H54 (cell line): ENCODE measurements around the gene KRT28.

Experiments used
- DNase-seq: peaks from one replicate; pipeline ENCODE4 v3.0.0; 2011; ENCODE audit warnings: low spot score, mixed read lengths; ENCODE audit not compliant: insufficient read length
- FAIRE-seq: peaks from 3 replicates; lab custom pipeline; 2011; peaks lifted over from hg19 to GRCh38; lab: Jason Lieb, UNC
- POLR2A ChIP-seq: IDR thresholded peaks from 2 replicates; pipeline ENCODE4 v1.6.1; 2011; ENCODE audit warnings: low read depth, mild to moderate bottlenecking, low read length

The KRT28 gene

DNA sequence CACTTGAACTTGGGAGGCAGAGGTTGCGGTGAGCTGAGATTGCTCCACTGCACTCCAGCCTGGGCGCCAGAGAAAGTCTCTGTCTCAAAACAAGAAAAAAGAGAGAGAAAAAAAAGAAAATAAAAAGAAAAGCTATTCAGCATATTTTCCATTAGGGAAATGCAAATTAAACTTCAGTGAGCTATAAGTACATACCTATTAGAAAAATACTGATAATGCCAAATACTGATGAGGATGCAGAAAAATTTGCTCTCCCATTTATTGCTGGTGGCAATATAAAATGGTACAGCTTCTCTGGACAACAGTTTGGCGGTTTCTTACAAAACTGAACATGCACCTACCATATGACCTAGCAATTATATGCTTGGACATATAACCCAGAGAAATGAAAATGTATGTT, 12.9 kb upstream of the KRT28 start:
- TF ChIP-seq POLR2A: no peak
- no peak for DNase-seq
- FAIRE-seq: no peak

DNA sequence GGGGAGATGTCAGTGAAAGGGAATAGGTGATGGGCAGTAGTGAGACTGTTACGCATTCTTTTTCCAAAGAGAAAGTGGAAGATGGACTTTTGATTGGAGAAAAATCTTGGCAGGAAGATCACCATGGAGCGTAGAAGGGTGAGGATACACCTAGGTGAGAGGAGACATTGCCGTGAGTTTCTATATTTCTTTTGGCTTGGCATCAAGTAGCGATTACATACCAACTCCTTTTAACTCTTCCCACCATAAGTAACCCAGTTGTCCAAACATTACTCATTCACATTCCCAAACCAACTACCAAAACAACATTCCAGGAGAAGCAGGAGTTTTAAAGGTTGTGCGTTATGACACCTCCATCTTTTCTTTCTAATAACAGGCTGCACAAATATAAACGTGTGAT, 10.7 kb upstream of the KRT28 start:
- DNase-seq (peak; percentile 24), FAIRE-seq (peak; percentile 43)
- TF ChIP-seq POLR2A: no peak

DNA sequence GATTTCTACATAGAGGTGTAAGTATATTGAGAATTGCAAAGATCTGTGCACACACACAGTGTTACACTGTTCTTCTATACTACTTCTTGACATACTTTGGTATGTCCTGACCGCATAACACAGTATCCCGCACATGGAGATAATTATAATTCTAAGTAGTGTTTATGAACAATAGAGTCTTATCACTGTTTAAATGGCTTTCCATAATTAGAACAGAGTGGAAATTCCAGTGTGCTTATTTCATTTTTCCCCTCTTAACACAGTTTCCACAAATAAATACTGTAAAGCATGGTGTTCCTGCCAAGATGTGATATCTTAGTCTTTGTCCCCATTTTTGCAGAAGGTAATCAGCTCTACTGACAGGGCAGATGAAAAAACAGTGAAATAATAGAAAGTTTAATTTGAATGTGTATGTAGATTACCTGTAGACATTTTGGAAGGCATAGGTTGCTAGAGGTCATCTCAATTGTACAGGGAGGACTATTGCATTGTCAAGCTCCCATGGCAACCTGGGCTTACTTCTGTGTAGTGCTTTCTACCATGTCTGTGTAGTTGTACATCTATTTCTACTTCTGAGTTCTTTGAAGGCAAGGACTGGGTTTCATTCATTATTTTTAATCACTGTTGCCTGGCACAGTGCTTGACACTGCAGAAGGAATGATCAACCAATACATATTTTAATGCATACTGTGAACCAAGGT, 10.1 kb upstream of the KRT28 start:
- no peak for FAIRE-seq
- DNase-seq: no peak
- TF ChIP-seq POLR2A: no peak

DNA sequence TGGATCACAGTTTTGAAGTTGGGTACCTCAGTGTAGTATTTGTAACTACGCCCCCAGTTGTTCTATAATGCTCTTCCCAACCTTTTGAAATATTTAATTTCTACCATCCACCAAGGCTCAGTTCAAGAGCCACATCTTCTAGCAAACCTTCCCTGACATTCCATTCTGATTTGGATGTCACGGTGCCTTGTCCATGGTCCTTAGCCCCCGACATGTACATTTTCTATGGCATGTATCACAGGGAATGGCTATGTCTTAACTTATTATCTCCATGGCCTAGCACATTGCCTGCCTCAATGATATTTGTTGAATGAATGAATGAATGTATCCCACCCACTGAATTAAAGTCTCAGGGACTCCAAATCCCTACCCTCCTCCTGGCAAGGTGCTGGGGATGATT, 6.4 kb upstream of the KRT28 start:
- DNase-seq (no peak), FAIRE-seq (no peak)
- TF ChIP-seq POLR2A: no peak

DNA sequence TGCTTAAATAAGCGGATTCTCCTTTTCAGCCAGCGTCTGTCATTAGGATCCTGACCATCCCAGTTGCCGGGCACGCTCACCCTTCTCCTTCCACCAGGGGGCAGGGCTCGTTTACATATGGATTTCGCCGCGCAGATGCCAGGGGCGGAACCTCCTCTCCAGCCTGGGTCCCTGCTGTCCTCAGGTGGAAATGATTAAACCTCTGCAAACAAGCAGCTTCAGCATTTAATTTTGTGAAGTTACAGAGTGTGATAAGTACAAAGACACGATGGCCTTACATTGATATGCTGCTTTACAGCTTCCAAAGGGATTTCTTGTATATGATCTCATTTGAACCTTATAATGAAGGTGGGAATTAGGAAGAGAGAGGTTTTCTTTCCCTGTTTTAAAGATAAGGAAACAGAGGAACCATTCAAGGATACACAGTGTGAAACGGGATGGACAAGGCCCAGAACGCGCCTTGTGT, 3.9 kb upstream of the KRT28 start:
- FAIRE-seq: peak; percentile 64
- TF ChIP-seq POLR2A: no peak
- peak; percentile 73 for DNase-seq

DNA sequence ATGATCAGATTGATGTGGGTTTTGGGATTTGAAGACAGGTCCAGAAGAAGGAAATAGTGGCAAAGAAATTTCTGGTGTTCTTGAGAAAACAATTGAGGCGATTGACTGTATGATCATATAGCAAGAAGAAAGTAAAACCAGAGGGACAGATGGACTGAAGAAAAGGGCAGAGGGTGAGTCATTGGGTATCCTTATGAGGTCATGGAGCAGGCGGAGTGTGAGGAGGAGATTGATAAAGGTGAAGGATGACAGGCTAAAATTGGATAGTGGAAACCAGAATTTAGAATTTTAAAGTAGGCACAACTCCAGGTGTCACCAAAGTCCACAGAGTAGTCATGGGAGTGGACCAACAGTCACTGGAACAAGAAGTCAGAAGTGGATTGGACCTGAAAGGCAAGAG, 1.4 kb upstream of the KRT28 start:
- TF ChIP-seq POLR2A: no peak
- DNase-seq (no peak), FAIRE-seq (no peak)

DNA sequence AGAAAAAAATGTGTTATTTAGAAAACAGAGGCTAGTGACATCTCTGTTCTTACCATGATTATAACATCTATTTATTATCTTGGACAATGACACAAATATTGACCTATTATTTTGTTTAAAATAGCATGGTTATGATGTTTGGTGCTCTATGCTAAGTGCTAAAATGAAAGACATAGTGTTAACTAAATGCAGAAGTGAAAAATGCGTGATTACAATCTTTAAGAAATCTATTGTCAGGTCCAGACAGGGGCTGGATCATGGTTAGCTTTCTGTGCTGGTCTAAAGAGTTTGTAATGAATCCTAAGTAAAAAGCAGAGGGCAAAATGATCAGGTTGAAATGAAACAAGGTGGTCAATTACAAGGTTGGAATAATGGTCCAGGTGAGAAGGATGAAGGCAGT, 622 bp upstream of the KRT28 start:
- FAIRE-seq (no peak), DNase-seq (no peak)
- TF ChIP-seq POLR2A: no peak

DNA sequence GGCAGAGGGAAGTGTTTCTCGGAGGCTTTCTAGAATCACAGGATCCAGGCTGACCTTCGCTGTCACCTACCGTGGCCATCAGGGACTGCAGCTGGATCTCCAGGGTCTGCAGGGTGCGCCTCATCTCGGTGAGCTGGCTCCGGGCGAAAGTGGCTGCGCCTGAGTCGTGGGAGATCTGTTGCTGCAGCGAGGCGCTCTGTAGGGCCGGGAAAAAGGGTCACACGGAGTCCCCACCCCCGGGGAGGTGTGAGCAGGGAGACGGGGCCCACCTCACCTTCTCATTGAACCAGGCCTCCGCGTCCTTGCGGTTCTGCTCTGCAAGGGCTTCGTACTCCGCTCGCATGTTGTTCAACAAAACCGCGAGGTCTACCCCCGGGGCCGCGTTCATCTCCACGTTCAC, 2.9 kb downstream of the KRT28 start:
- FAIRE-seq (no peak), DNase-seq (no peak)

DNA sequence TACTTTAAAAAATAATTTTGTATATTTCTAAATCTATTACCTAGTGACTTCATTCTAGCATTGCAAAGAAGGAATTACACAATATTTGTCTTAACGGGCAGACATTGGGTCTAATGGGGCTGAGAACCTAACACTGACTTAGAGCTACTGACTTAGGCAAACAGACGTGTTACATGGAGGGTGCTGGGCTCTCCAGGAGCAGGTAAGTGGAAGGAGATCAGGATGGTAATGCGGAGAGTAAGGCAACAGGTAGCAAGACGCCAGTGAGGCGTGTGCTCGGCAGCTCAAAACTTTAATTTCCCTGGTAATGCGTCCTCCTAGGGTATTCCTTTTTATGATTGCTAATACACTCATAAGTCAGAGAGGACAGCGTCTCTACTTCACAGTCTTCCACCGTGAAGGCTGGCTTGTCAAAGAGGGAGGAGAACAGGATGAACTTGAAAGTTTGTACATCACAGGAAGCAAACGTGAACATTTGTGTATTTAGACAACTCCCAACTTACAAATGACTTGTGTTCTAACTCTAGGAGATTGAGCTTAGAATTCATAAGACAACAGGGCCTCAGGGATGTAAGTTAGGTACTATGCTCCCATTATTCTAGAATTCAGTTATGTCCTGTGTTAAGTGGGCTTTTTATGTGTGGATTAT, 4.6 kb downstream of the KRT28 start:
- FAIRE-seq (no peak), DNase-seq (no peak)
- no peak for TF ChIP-seq POLR2A

More for the DNA sequence above, 2.9 kb downstream of the KRT28 start:
- no peak for TF ChIP-seq POLR2A

DNA sequence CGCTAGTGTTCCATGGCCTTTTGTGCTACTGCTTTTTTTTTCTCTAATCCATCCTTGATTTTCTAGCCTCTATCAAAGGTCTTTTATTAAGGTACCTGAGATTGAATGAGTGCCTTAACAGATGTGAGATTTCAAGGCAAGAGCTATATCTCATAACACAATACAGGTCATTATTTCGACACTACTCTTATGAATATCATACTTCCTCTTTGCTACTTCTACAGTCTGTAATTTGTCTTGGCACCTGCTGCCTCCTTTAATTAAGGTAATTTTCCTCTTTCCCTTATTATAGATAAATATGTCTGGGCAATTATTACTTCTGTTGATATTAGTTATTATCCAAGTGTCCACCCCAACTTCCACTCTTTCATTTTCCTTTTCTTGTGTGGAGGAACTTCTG, 5.3 kb downstream of the KRT28 start:
- TF ChIP-seq POLR2A: no peak
- no peak for FAIRE-seq
- no peak for DNase-seq

DNA sequence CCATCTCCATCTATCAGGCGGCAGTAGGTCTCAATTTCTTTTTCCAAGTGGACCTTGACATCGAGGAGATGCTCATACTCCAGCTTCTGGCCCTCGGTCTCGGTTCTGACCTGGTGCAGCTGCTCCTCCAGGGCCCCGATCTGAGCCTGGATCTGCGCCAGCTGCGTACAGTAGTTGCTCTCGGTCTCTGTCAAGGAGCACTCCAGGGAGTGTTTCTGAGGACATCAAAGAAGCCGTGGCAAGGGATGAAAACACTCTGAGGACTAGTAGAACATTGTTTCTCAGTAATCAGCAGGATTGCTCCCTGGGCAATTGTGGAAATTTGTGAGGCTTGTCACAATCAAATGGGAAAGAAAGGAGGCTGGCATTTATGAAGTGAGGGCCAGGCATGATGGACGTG, 5.9 kb downstream of the KRT28 start:
- no peak for TF ChIP-seq POLR2A
- FAIRE-seq: no peak
- DNase-seq: no peak

DNA sequence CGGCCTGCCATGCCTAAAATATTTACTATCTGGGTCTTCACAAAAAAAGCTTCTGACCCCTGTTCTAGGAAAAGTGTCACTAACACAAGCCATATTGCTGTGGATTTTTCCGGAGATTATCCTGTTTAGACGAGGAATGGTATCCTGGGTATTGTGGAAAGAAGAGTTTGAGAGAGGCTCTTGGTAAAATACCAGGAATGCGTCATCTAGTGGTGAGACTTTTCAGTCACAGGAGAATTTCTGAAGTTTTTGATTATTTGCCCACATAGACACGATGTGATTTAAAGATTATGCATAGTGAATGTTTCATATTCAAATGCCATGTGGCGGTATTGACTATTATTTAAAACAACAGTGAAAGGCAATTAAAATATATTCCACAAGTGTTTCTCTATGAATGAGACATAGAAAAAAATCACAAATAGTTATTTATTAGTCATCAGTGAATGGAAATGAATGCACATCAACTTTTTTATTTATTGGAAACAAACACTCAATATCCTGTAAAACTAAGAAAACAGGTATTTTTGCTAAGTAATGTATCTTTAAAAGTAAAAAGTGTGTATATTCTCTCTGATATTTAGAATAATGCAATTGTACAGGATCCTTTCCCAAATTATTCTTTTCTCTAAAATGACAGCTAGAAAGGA, 7.8 kb downstream of the KRT28 start:
- TF ChIP-seq POLR2A: no peak
- no peak for DNase-seq
- no peak for FAIRE-seq

DNA sequence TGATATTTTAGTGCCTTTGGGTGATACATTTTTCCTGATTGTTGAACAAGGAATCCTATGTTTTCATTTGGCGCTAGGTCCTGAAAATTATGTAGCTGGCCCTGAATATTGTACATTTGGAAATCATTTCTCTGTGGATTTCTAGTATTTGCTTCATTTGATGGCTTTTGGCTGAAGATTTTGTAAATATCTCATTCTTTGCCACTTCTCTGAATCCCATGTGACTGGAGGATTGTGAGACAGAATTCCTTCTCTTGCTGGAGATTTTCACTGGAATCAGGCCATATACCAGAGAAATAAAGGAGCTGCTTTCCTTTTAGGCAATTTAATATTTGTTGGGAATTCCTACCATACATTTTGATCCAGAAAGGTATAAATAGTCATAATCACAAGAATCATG, 8.6 kb downstream of the KRT28 start:
- FAIRE-seq (no peak), DNase-seq (no peak)
- TF ChIP-seq POLR2A: no peak

DNA sequence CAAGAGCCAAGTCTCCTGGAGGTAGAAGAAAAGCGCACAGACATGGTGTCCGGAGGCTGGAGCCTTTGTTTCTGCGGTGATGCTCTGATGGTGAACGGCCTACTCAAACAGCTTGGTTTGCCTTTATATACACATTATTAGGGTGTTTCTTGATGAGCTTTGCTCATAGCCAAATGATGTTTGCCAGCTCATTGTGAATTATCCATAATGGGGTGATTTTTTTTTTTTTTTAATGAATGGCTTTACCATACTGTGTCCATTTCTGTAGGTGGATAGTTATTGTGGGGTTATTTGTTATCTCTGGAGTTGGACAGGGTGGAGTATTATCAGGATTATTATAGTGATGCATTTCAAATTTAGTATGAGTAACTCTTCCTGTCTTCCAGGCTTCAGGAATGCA, 17.3 kb downstream of the KRT28 start, which contains the start of gene KRT27:
Gene KRT27, minus strand, starts transcription at position 101 of the 400 bp plus-strand sequence. Its CDS starts 57 bp downstream, at position 44.
- DNase-seq (no peak), FAIRE-seq (no peak)
- no peak for TF ChIP-seq POLR2A
